ENCODE results near the gene BTRC. TPM values are rescaled to one million over a fixed set of nuclear protein-coding genes. Genes with fewer than 3 reads are reported as not detected.

The BTRC gene
- total RNA-seq, 3 donors from 2014 or later = 12.4 to 19.5 (median 16.0) TPM

DNA sequence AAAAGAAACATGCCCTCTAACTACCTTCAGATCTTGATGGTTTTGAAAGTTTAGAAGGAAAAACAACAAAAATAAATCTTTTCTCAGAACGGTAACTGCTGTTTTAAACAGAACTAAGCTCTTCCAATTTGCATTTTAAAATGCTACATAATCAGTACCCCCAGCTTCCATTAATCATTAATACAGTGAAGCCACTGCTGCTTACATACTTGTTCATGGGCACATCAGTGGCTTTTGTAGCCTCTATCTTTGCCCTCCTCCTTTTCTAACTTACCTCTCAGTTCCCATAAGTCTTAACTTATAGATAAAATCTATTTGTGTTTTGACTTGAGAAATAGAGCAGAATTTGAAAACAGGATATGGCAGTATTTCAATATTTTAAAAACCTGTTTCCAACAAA, 125.0 kb downstream of the BTRC start:
- H3K9me3 ChIP-seq = no peaks in the 10 kb centered on the region
- no peaks in the 10 kb centered on the region for H3K36me3 ChIP-seq (ENCODE audit: low read depth)
- DNase-seq = no peak
- no peaks in the 10 kb centered on the region for H3K4me1 ChIP-seq (ENCODE audit: low read depth)
- intact Hi-C loops (cut with DNase I, micrococcal nuclease) = no loop called here
- no peak for ATAC-seq
- no peak overlapping the region for H3K4me3 ChIP-seq
- TF ChIP-seq, protein P1, sequence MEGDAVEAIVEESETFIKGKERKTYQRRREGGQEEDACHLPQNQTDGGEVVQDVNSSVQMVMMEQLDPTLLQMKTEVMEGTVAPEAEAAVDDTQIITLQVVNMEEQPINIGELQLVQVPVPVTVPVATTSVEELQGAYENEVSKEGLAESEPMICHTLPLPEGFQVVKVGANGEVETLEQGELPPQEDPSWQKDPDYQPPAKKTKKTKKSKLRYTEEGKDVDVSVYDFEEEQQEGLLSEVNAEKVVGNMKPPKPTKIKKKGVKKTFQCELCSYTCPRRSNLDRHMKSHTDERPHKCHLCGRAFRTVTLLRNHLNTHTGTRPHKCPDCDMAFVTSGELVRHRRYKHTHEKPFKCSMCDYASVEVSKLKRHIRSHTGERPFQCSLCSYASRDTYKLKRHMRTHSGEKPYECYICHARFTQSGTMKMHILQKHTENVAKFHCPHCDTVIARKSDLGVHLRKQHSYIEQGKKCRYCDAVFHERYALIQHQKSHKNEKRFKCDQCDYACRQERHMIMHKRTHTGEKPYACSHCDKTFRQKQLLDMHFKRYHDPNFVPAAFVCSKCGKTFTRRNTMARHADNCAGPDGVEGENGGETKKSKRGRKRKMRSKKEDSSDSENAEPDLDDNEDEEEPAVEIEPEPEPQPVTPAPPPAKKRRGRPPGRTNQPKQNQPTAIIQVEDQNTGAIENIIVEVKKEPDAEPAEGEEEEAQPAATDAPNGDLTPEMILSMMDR (IDR thresholded peaks at IDR 0.05) = no peak

DNA sequence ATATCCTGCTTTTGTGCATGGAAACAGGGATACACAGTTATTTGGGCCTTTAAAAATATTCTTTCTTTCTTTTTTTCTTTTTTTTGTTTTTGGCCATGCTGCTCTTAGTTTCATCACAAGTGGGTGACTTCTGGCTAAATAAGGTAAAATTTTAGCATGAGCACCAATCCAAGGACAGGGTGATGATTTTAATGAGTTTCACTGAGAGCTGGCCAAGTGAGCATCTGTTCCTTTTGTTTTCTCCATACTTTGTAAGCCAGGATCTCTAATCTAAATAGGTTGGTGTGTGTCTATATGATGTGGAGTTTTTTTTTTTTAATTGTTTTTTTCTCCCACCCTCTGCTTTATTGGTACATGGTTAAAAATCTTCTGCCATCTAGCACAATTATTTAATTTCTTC, 127.3 kb downstream of the BTRC start:
- DNase-seq = no peak
- Histone ChIP-seq H3K4me1 (ENCODE audit: low read depth) (no peaks in the 10 kb centered on the region), H3K4me3 (no peak overlapping the region), H3K36me3 (ENCODE audit: low read depth) (no peaks in the 10 kb centered on the region), H3K9me3 (no peaks in the 10 kb centered on the region)
- no peak for ATAC-seq
- TF ChIP-seq, protein P1 (IDR thresholded peaks at IDR 0.05) = no peak
- intact Hi-C loops (cut with DNase I, micrococcal nuclease) = no loop called here

DNA sequence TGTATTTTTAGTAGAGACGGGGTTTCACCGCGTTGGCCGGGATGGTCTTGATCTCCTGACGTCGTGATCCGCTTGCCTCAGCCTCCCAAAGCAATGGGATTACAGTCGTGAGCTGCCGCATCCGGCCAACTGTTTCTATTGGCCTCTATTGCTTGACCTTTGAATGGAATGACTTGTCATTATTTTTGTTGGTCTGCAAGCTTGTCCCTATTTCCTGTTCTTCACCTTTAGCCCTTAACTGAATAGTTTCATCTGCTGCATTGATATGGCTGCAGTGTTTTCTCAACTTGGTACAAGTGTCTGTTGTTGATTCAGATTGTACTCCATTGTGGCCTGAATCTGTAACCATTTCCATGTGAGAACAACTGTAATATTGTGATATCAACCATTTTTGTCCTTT, 128.6 kb downstream of the BTRC start:
- Histone ChIP-seq H3K4me3 (no peak overlapping the region), H3K9me3 (no peaks in the 10 kb centered on the region), H3K4me1 (ENCODE audit: low read depth) (no peaks in the 10 kb centered on the region), H3K36me3 (ENCODE audit: low read depth) (no peaks in the 10 kb centered on the region)
- intact Hi-C loops (cut with DNase I, micrococcal nuclease) = no loop called here
- DNase-seq (no peak), ATAC-seq (no peak)
- TF ChIP-seq, protein P1 (IDR thresholded peaks at IDR 0.05) = no peak

DNA sequence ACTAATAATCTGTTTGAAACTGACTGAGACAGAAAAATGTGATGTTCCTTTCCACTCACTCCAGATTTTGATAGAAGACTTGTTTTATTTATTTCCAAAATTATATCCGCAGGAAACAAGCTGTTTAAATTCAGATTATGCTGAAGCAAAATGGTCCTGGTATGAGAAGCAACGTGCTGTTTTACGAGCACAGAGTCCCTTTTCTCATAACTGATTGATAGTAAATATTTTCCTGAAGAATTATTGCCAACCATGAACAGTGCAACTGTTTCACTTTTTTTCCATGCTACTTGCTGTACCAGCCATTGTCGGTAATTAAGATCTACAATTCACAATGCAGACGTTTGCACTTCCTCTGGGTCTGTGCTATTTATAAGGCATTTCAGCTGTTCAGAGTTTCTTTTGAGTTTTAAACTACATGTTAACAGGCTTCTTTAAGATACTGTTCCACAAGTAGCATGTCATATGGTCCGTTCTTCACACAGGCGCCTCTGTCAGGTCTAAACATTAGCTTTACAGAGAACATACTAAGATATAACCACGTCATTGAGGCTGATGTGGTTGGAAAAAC, 130.3 kb downstream of the BTRC start:
- Histone ChIP-seq H3K9me3 (no peaks in the 10 kb centered on the region), H3K4me1 (ENCODE audit: low read depth) (no peaks in the 10 kb centered on the region), H3K36me3 (ENCODE audit: low read depth) (no peaks in the 10 kb centered on the region), H3K4me3 (no peak overlapping the region)
- intact Hi-C loops (cut with DNase I, micrococcal nuclease) = no loop called here
- TF ChIP-seq, protein P1 (IDR thresholded peaks at IDR 0.05) = no peak
- ATAC-seq = no peak
- no peak for DNase-seq

DNA sequence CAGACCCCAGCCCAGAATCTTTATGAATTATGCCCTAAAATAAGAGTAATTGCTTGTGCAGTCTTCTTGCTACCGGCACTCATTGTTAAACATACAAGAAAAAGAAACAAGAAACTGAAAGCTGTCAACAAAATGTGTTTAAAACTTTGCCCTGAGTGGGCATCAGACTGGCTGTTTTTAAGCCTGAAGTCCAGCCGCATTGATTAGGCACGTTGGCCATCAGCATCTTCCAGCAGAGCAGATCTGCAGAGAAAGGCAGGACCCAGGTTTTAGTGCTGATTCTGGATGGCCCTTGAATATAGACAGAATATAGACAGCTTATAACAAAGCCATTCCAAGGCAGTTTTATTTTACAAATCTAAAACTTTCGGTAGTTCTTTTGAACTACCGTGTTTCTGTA, 131.2 kb downstream of the BTRC start:
- Histone ChIP-seq H3K9me3 (no peaks in the 10 kb centered on the region), H3K4me3 (no peak overlapping the region), H3K36me3 (ENCODE audit: low read depth) (no peaks in the 10 kb centered on the region), H3K4me1 (ENCODE audit: low read depth) (no peaks in the 10 kb centered on the region)
- TF ChIP-seq, protein P1 (IDR thresholded peaks at IDR 0.05) = no peak
- ATAC-seq (no peak), DNase-seq (no peak)
- intact Hi-C loops (cut with DNase I, micrococcal nuclease) = no loop called here
